K562 (cell line): ENCODE results near the gene ADCY1. TPM values are rescaled to one million over a fixed set of nuclear protein-coding genes. Genes with fewer than 3 reads are reported as not detected.

Experiments used
- ATAC-seq: fragments of 200-7000 bp; cut with Tn5 transposase; 3 replicates; pipeline ENCODE4 v1.9.1; 2020; ENCODE audit warnings: moderate library complexity
- BruUV-seq: library from RNA; stranded (reverse); fragments of 400-500 nt; replicated peaks from 2 replicates; lab custom pipeline; 2021; lab: Mats Ljungman, UMichigan
- CTCF ChIA-PET: fragments of 300-600 bp; formaldehyde crosslinking; extraction: SDS; loops from one replicate; lab custom pipeline; 2021; ENCODE audit warnings: low intra/inter-chr PET ratio; lab: Yijun Ruan, JAX
- POLR2A ChIA-PET: fragments of 300-600, 350-650 bp; sonication (Branson Sonifier 250); formaldehyde crosslinking; extraction: SDS; loops from one replicate; lab custom pipeline; 2021; ENCODE audit warnings: antibody characterized with exemption, inconsistent platforms; lab: Yijun Ruan, JAX
- DNase-seq, 4 experiments: peaks; one replicate each; pipeline versions ENCODE4 v3.0.0 to v3.0.0-alpha.2; 2011 to 2018; ENCODE audit warnings: low spot score in 3 of 4, mixed read lengths in 3 of 4; ENCODE audit errors: extremely low read depth in 1 of 4
- FAIRE-seq: peaks from 2 replicates; lab custom pipeline; 2011; peaks lifted over from hg19 to GRCh38; lab: Jason Lieb, UNC
- H2AFZ ChIP-seq: 2 replicates; pipeline ENCODE4 v1.6.0; 2011; ENCODE audit warnings: low read depth, low read length, control low read depth, inconsistent platforms
- H3K27ac ChIP-seq: fragments of 200-600 bp; 3 replicates; pipeline ENCODE4 v1.8.0; 2011; ENCODE audit warnings: low read depth, mild to moderate bottlenecking, control low read depth, inconsistent platforms, low read length, moderate library complexity, mixed read lengths; ENCODE audit errors: extremely low read depth
- H3K27me3 ChIP-seq, 2 experiments: fragments of 300-600 bp in 1 of 2; 2 replicates in 1 of 2; 3 replicates in 1 of 2; pipeline versions ENCODE4 v1.6.0 to v1.8.0; 2011; ENCODE audit warnings: inconsistent platforms in 2 of 2, low read length in 2 of 2, mild to moderate bottlenecking in 1 of 2, mixed read lengths in 1 of 2, moderate library complexity in 1 of 2; ENCODE audit not compliant: control insufficient read depth in 2 of 2, insufficient read depth in 2 of 2
- H3K36me3 ChIP-seq: fragments of 300-600 bp; 3 replicates; pipeline ENCODE4 v1.8.0; 2011; ENCODE audit warnings: mild to moderate bottlenecking, low read length, inconsistent platforms; ENCODE audit not compliant: control insufficient read depth, insufficient read depth
- H3K4me1 ChIP-seq, 2 experiments: fragments of 200-600 bp in 1 of 2; replicated peaks in 1 of 2; 2 replicates in 1 of 2; 3 replicates in 1 of 2; pipeline versions ENCODE4 v1.5.1 to v1.8.0; 2011; ENCODE audit warnings: inconsistent platforms in 2 of 2, low read length in 2 of 2, mild to moderate bottlenecking in 1 of 2, mixed read lengths in 1 of 2, moderate library complexity in 1 of 2; ENCODE audit not compliant: control insufficient read depth in 2 of 2, insufficient read depth in 2 of 2
- H3K4me2 ChIP-seq: 2 replicates; pipeline ENCODE4 v1.6.1; 2011; ENCODE audit warnings: low read length, control low read depth, inconsistent platforms, mixed read lengths; ENCODE audit not compliant: insufficient read depth
- H3K4me3 ChIP-seq: fragments of 200-600 bp; sonication (generic), shearing (Covaris generic); 2 replicates; pipeline ENCODE4 v1.5.1; 2016; ENCODE audit warnings: control low read depth, inconsistent platforms
- H3K79me2 ChIP-seq: fragments of 200-600 bp; 3 replicates; pipeline ENCODE4 v1.8.0; 2011; ENCODE audit warnings: low read length, inconsistent platforms; ENCODE audit not compliant: control insufficient read depth, insufficient read depth
- H3K9ac ChIP-seq, 2 experiments: 2 replicates each; pipeline versions ENCODE4 v1.6.0 to v1.6.1; 2011; ENCODE audit warnings: low read depth in 2 of 2, low read length in 2 of 2, control low read depth in 1 of 2, inconsistent platforms in 1 of 2, mild to moderate bottlenecking in 1 of 2, mixed read lengths in 1 of 2; ENCODE audit not compliant: insufficient read depth in 1 of 2
- H3K9me1 ChIP-seq: one replicate; pipeline ENCODE4 v1.6.0; 2011; ENCODE audit warnings: inconsistent platforms, mild to moderate bottlenecking, low read length, moderate library complexity; ENCODE audit not compliant: control insufficient read depth, insufficient read depth
- H3K9me3 ChIP-seq: replicated peaks from 2 replicates; pipeline ENCODE4 v1.5.1; 2011; ENCODE audit warnings: low read depth, low read length, inconsistent platforms; ENCODE audit not compliant: control insufficient read depth, insufficient read depth
- H4K20me1 ChIP-seq: replicated peaks from 2 replicates; pipeline ENCODE4 v1.6.1; 2011; ENCODE audit warnings: low read length, inconsistent platforms, mixed read lengths; ENCODE audit not compliant: control insufficient read depth, insufficient read depth
- ATF7 ChIP-seq: fragments of 450-650 bp; IDR thresholded peaks from 2 replicates; pipeline ENCODE4 v1.7.1; 2014; ENCODE audit warnings: mild to moderate bottlenecking, moderate library complexity
- CHD2 ChIP-seq: IDR thresholded peaks from 2 replicates; pipeline ENCODE4 v1.6.1; 2011; ENCODE audit warnings: low read depth, low read length
- CREB3 ChIP-seq: fragments of 450-650 bp; conservative IDR thresholded peaks from 2 replicates; pipeline ENCODE4 v1.6.1; 2016; ENCODE audit warnings: missing genetic modification characterization, low read depth, mild to moderate bottlenecking, missing compliant biosample characterization, moderate library complexity
- CREB3L1 ChIP-seq: fragments of 450-650 bp; IDR thresholded peaks from 2 replicates; pipeline ENCODE4 v1.6.1; 2014; ENCODE audit warnings: low read depth, mild to moderate bottlenecking, moderate library complexity, borderline replicate concordance
- FOXM1 ChIP-seq, 2 experiments: fragments of 450-650 bp in 1 of 2; sonication (generic) in 1 of 2; formaldehyde crosslinking in 1 of 2; IDR thresholded peaks; 2 replicates each; pipeline versions ENCODE4 v1.6.1 to v1.9.0; 2017 to 2022; ENCODE audit warnings: low read depth in 2 of 2, mild to moderate bottlenecking in 2 of 2, missing genetic modification reagents in 1 of 2, moderate library complexity in 1 of 2
- HMG20A ChIP-seq: fragments of 450-650 bp; formaldehyde crosslinking; conservative IDR thresholded peaks from 2 replicates; pipeline ENCODE4 v1.4.0; 2020; ENCODE audit warnings: mild to moderate bottlenecking, mixed read lengths
- MBD1 ChIP-seq: fragments of 250-450 bp; sonication (Bioruptor Pico); IDR thresholded peaks from 2 replicates; pipeline ENCODE4 v1.8.0; 2022; ENCODE audit warnings: inconsistent platforms
- NFIX ChIP-seq: fragments of 250-450 bp; sonication (Bioruptor Pico); IDR thresholded peaks from 2 replicates; pipeline ENCODE4 v1.4.0; 2020; ENCODE audit warnings: low read depth, mild to moderate bottlenecking, moderate library complexity
- SNRNP70 ChIP-seq: fragments of 200-400 bp; formaldehyde crosslinking; optimal IDR thresholded peaks from 2 replicates; pipeline ENCODE3; 2017; ENCODE audit warnings: low read depth, low read length
- UBTF ChIP-seq, 2 experiments: IDR thresholded peaks; 2 replicates each; pipeline ENCODE4 v1.6.1; 2012; ENCODE audit warnings: improper control_type of control experiment in 2 of 2, low read depth in 2 of 2, low read length in 2 of 2, borderline replicate concordance in 1 of 2
- ZNF184 ChIP-seq: sonication (generic); formaldehyde crosslinking; IDR thresholded peaks from 2 replicates; pipeline ENCODE4 v1.5.0; 2020; ENCODE audit warnings: missing genetic modification reagents
- WGBS: fragments of 100-300 bp; shearing (Covaris generic); methylation state at CpG from one replicate; pipeline ENCODE4 v1.1.6; 2016; ENCODE audit warnings: low coverage, mixed read lengths; ENCODE audit not compliant: insufficient coverage; ENCODE audit errors: missing lambda C conversion rate; 5-methylcytosine and 5-hydroxymethylcytosine counted together
- in situ Hi-C: fragments of 300-500 bp; cut with MboI; formaldehyde crosslinking; loops from 4 replicates; pipeline ENCODE4 v1.15.0; 2018; ENCODE audit warnings: inconsistent platforms, mixed read lengths
- intact Hi-C: fragments of 100-400 bp; cut with micrococcal nuclease; formaldehyde crosslinking; loops from 2 replicates; pipeline ENCODE4 v1.14.2; 2022
- polyA plus RNA-seq, 8 experiments: library from polyadenylated mRNA; depleted of rRNA in 4 of 8; stranded (reverse) in 5 of 8; unstranded in 3 of 8; fragments of >200 nt; fragmentation: Nextera tagmentation in 2 of 8; fragmentation: Illumina TruSeq in 1 of 8; extraction: Ambion mirVana in 2 of 8; extraction: Trizol in 1 of 8; gene quantifications; 2 replicates each; pipeline versions ENCODE4 v1.2.1 to v1.2.3, GENCODE V29; 2011 to 2014; ENCODE audit warnings: inconsistent platforms in 1 of 8, missing spikeins in 1 of 8
- total RNA-seq, 7 experiments: library from RNA; depleted of rRNA in 6 of 7; stranded (reverse); fragments of >200 nt in 6 of 7; fragmentation: Illumina TruSeq in 2 of 7; extraction: Trizol in 2 of 7; gene quantifications; 2 replicates each; pipeline versions ENCODE4 v1.2.1 to v1.2.3, GENCODE V29; 2011 to 2021; ENCODE audit warnings: low replicate concordance in 1 of 7

Gene ADCY1
- total and polyA plus RNA-seq, 9 of the 15 experiments (the other 6 are each of a cell fraction or from before 2014, with no cell fraction given), result under 0.01 to 0.18 (median 0.10) TPM; not detected in 4

- Histone ChIP-seq H4K20me1 (no peaks in the 10 kb centered on the region; the same call in 1 of the 2 replicates), H3K79me2 (no peaks in the 10 kb centered on the region), H3K9ac (no peak overlapping the region), H3K4me1 (no peaks in the 10 kb centered on the region), H3K9me3 (no peaks in the 10 kb centered on the region), H3K36me3 (no peaks in the 10 kb centered on the region), H3K27ac (no peak overlapping the region; the same call in 2 of the 3 replicates), H2AFZ (no peak overlapping the region), H3K9me1 (no peaks in the 10 kb centered on the region), H3K4me2 (no peak overlapping the region), H3K27me3 (peaks cover 4 to 65% of the 10 kb centered on the region in 2 experiments; a peak in 4 of 5 replicates), H3K4me3 (no peak overlapping the region)
- FAIRE-seq, result no peak
- no peak for DNase-seq
- intact Hi-C loops, result no loop called here
- BruUV-seq, result no TSS peak
- ATAC-seq, result no peak
- 6% methylated on average over 8 of the region's 8 CpGs for WGBS
- in situ Hi-C loops, result no loop called here
- CTCF ChIA-PET, result no interaction called here
- POLR2A ChIA-PET, result no interaction called here
- TF ChIP-seq NFIX (CRISPR knock-in tag) (no peak), CHD2 (no peak), HMG20A (CRISPR knock-in tag) (no peak), CREB3 (tag) (no peak), UBTF (IDR thresholded peaks at IDR 0.05; ENCODE audit: borderline replicate concordance in 1 of 2, low read depth in 2 of 2, low read length in 2 of 2) (no peak), CREB3L1 (no peak), FOXM1 (IDR thresholded peaks at IDR 0.05; ENCODE audit: low read depth) (no peak), FOXM1 (CRISPR knock-in tag; IDR thresholded peaks at IDR 0.05; ENCODE audit: low read depth) (no peak), ZNF184 (no peak), SNRNP70 (no peak), ATF7 (no peak), MBD1 (CRISPR knock-in tag) (no peak)
Measured at GRCh38 chr7:45593877-45594276, 19.7 kb downstream of the ADCY1 start.
